OCI-LY1 (cell line): ENCODE data around the gene ATP6V0A1.

Experiments
- CTCF ChIP-seq: fragments of 200-600 bp; sonication (generic), shearing (Covaris generic); IDR thresholded peaks from 2 replicates; pipeline ENCODE4 v1.5.1; 2017; ENCODE audit warnings: mild to moderate bottlenecking, antibody characterized with exemption, low read length, moderate library complexity, mixed read lengths
- EZH2 ChIP-seq: fragments of 200-600 bp; sonication (generic), shearing (Covaris generic); IDR thresholded peaks from 2 replicates; pipeline ENCODE4 v1.8.0; 2017; ENCODE audit warnings: borderline replicate concordance, mixed run types, mild to moderate bottlenecking, antibody characterized with exemption, low read length, moderate library complexity, mixed read lengths

- no peak for TF ChIP-seq CTCF
- no peak for TF ChIP-seq EZH2
These were observed 18.5 kb downstream of the ATP6V0A1 start for GRCh38 chr17:42477173-42477572.
